Skin epidermis (tissue), 12 donors: Measurements from ENCODE around the gene STRC.
"Not testable (repeated sequence)": the region's sequence is repeated elsewhere in the genome, so short reads cannot be mapped to it uniquely, and the experiment has no call there.

Experiments used
- H3K27ac ChIP-seq, 21 experiments: fragments of 200-600 bp; sonication (generic) in 11 of 21; one replicate each; pipeline ENCODE4 v1.5.0; 2020; ENCODE audit warnings: mild to moderate bottlenecking in 3 of 21, inconsistent platforms in 2 of 21, moderate library complexity in 2 of 21
- H3K4me3 ChIP-seq, 7 experiments: fragments of 200-600 bp; sonication (generic) in 2 of 7; one replicate each; pipeline ENCODE4 v1.5.0; 2020; ENCODE audit warnings: inconsistent platforms in 2 of 7, mild to moderate bottlenecking in 2 of 7, moderate library complexity in 1 of 7

The STRC gene

GRCh38 chr15:43574607-43575006 is 44.0 kb downstream of the STRC start:
- H3K4me3 ChIP-seq, H3K27ac ChIP-seq: not testable (repeated sequence)

GRCh38 chr15:43566615-43567014 is 52.0 kb downstream of the STRC start:
- H3K4me3 ChIP-seq, H3K27ac ChIP-seq: not testable (repeated sequence)

DNA sequence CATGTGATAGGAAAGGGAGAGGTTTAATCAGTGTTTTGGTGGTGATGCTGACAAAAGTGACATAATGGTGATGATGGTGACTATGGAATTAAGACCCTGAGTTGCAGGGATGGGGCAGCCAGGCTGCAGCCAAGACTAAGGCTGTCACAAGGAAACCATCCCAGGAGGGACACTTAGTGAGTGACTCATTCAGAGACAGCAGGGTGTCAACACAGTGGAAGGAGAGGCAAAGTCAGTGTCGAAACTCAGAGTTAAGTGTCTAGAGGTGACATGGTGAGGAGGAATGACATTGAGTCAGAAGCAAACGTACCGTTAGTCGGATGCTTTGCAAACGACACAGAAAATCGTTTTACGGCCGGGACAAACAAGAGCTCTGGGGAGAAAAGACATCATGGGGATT is 54.8 kb downstream of the STRC start:
- not testable (repeated sequence) for H3K4me3 ChIP-seq, H3K27ac ChIP-seq

DNA sequence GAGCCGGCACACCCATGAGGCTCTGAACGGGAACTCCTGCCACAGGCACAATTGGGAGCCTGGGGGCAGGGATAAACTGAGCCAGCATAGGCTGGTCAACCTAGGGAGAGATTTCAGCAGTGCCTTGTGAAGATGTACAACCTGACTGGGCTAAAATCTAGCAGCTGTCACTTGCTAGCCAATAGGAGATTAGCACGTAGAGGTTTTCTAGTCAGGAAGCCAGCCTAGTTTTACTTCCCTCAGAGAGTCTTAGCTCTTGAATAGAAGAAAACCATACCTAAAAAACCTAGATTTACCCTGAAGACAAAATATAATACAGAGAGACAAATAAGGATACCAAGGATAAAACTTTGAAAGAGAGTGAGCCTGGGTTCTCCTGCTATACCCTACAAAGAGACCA is 55.8 kb downstream of the STRC start:
- H3K27ac ChIP-seq, H3K4me3 ChIP-seq: not testable (repeated sequence)

DNA sequence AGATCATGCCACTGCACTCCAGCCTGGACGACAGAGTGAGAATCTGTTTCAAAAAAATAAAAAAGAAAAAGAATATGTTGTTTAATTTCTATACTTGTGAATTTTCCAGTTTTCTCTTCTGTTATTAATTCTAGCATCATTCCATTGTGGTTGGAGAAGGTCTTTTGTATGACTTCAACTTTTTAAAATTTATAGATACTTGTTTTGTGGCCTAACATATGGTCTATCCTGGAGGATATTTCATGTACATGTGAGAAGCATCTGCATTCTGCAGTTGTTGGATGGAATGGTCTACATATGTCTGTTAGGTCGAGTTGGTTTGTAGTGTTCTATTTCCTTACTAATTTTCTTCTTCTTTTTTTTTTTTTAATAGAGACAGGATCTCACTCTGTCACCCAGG is 65.6 kb downstream of the STRC start:
- H3K27ac ChIP-seq = no peak overlapping the region
- no peak overlapping the region for H3K4me3 ChIP-seq

DNA sequence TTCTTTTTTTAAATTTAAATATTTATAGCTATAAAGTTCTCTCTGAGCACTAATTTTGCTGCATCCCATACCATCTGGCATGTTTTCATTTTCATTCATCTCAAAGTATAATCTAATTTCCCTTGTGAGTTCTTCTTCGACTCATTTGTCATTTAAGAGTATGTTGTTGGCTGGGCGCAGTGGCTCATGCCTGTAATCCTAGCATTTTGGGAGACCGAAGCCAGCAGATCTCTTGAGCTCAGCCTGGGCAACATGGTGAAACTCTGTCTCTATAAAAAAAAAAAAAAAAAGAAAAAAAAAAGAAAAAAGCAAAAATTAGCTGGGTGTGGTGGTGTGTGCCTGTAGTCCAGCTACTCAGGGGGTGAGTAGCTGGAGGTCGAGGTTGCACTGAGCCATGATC is 66.3 kb downstream of the STRC start:
- Histone ChIP-seq H3K27ac (peak overlapping the region in 2 of 21 experiments; percentile 17 to 43), H3K4me3 (no peak overlapping the region)

DNA sequence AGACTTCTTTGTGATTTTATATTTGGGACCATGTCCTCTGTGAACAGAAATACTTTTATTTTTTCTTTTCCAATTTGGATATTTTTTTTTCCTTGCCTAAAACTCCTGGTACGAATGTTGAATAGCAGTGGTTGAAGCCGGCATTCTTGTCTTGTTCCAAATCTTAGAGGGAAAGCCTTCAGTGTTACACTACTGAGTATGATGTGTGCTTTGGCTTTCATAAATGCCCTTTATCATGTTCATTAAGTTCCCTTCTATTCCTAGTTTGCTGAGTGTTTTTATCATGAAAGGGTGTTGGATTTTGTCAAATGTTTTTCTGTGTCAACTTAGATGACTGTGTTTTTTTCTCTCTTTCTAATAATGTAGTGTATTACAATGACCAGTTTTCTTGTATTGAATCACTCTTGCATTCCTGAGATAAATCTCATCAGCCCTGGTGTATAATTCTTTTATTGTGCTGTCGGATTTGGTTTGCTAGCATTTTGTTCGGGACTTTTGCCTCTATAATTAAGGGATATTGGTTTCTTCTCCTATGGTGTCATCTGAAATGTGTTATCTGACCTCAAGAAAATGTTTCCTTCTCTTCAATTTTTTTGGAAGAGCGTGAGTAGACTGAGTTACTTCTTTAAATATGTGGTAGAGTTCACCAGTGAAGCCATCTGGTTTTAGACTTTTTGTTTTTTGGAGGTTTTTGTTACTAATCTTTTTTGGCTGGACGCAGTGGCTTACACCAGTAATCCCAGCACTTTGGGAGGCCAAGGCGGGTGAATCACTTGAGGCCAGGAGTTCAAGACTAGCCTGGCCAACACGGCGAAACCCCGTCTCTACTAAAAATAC is 67.9 kb downstream of the STRC start:
- Histone ChIP-seq H3K4me3 (no peak overlapping the region), H3K27ac (peak overlapping the region in 2 of 21 experiments; percentile 24 to 44)
